CD4-positive, alpha-beta T cell treated with Interleukin-12 subunit alpha and Interleukin-12 subunit beta, for 1 hour (primary cell): ENCODE results near the gene PARP15.

Experiments
- DNase-seq: peaks from one replicate; pipeline ENCODE4 v3.0.0-alpha.2; 2020

Gene PARP15

DNA sequence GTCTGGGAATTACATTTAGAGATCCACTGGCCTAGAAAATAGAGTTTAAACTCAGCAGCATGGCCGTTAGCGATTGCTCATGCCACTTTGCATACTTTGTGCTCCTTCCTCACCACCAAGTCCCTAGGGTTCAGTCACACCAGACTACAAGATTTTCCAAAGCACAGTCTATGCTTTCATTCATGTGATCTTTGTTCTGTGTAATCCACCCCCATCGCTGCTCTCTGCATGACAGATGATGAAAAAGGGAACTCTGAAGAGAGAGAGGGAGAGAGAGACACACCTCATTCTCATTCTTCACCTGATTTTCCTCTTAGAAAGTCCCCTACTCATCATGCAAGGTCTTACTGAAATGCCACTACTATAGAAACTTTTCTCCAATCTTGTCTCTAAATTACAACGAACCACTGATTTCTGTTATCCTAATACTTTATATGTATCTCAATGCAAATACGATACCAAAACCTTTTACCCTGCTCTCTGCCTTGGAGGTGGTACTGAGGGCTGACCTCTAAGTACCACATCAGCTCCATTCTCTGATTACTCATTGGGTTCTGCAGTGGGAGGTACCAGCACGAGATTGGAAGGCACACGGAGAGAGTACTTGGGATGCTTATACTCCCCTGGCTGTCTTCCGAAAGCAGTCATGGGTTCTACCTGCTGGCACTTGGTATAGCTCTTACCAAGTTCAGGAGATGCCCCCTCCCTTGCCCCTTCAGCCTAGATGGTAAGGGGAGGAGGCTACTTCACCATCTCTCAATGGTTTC, 1.1 kb upstream of the PARP15 start:
- DNase-seq: no peak

- no peak for DNase-seq
These were observed 755 bp downstream of the PARP15 start for GRCh38 chr3:122578069-122578740.

DNA sequence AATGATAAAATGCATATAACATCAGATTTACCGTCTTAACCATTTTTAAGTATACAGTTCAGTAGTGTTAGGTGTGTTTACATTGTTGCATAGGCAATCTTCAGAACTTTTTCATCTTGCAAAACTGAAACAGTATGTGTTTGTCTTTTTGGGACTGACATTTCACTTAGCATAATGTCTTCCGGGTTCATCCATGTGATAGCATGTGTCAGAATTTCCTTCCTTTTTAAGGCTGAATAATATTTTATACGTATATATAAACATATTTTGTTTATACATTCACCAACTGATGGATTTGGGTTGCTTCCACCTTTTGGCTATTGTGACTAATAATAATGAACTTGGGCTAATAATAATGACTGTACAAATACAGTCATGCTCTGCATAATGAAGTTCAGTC, 3.0 kb downstream of the PARP15 start:
- no peak for DNase-seq

DNA sequence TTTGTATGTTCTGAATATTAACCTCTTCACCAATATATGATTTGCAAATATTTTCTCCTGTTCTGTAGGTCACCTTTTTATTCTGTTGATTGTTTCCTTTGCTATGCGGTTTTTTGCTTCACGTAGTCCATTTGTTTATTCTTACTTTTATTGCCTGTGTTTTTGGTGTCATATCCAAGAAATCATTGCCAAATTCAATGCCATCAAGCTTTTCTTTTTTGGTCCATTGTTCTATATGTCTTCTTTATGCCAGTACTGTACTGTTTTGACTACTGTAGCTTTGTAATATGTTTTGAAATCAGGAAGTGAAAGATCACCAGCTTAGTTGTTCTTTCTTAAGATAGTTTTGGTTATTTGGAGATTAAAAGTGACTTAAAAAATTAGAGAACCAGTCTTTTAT, 4.2 kb downstream of the PARP15 start:
- DNase-seq: no peak

- no peak for DNase-seq
These were observed 4.9 kb downstream of the PARP15 start for GRCh38 chr3:122582390-122582789.

- DNase-seq: no peak
These were observed 8.6 kb downstream of the PARP15 start for GRCh38 chr3:122586098-122586497.

- no peak for DNase-seq
These were observed 9.5 kb downstream of the PARP15 start for GRCh38 chr3:122586773-122587485.

DNA sequence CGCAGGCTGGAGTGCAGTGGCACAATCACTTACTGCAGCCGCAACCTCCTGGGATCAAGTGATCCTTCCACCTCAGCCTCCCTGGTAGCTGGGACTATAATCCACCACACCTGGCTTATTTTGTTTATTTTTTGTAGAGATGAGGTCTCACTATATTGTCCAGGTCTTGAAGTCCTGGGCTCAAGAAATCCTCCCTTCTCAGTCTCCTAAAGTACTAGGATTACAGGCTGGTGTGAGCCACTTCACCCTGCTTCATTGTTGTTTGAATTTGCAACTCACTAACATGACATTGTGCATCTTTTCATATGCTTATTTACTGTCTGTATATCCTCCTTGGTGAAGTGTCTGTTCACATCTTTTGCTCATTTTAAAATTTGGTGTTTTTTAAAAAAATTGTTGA, 10.1 kb downstream of the PARP15 start:
- no peak for DNase-seq

- DNase-seq: no peak
These were observed 11.8 kb downstream of the PARP15 start for GRCh38 chr3:122589297-122589696.

DNA sequence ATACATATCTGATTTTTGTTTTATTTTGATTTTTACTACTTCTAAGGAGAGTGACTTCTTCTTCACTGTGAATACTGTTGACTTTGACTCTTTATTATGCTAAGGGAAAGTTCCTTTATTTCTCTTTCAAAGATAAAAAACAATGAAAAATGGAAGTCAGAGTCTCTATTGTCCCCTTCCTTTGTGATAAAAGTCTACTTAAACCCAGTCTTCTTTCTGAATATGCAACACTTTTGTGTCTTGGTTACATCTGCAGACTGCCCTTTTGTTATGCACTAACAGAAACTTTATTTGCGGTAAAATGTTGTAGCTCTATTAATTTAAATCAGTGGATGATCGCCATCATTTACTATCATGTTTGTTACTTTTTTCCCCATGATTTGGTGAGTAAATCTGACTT, 13.2 kb downstream of the PARP15 start:
- DNase-seq: no peak

DNA sequence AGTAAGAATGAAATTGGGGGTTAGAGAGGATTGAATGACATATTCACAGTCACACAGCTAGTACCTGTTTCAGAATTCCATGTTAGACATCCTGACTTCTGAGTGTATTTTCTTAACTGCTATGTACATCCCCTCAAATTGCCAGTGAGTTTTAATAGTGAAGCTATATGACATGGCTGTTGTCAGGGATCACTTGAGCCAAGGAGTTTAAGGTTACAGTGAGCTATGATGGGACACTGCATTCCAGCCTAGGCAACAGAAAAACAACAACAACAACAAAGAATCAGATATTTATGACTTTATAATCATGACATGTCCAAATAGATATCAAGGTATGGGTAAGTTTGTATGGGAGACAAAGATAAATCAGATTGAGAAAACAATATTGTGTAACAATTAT, 16.6 kb downstream of the PARP15 start:
- DNase-seq: no peak

GRCh38 chr3:122598151-122598550, 20.7 kb downstream of the PARP15 start:
- no peak for DNase-seq

- DNase-seq: no peak
These were observed 21.1 kb downstream of the PARP15 start for GRCh38 chr3:122598556-122598955.

DNA sequence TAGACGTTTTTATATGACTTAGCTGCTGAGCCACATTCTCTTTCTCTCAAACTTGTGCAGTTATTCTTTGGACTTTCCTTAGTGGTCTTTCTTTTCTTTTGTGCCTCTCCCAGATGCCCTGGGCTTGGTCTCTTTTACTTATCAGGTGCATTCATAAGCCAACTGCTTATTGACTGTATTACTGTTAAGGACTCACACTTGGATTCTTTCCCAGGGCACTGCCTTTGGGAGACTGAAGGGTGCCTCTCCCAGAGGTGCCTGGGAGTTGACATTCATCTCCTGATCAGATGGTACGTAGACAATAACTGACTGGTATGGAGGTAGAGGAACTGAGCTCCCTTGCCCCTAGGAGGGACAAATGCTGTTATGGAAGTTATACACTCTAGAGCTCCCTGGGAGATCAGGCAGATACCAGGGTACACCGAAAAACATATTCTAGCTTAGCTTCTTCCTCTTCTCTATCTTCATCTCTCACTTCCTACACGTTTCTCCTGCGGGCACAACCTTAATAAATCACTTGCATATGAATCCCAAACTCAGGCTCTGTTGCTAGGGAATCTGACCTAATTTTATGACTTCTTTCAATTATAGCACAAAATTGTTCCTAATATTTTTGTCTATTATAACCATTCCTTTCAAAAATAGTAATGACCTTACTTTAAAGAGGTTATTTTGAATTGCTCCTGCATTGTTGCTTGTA, 24.7 kb downstream of the PARP15 start:
- DNase-seq: no peak

DNA sequence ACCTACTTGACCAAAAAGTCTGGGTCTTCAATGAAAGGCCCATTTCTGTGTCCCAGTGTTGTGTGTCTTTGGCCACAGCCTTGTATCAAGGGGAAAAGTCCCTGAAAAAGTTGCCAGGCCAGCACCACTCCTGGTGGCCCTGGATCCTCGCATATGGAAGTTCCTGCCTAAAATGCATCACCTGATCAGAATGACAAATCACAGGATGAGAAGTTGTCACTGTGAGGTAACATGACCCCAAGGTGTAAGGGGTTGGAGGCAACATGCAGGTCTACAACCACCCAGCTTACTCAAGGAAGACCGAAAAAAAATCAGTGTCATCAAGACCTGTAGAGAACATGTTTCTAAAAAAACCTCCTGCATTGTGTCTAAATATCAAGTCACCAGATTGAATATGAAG, 25.6 kb downstream of the PARP15 start:
- DNase-seq: no peak

DNA sequence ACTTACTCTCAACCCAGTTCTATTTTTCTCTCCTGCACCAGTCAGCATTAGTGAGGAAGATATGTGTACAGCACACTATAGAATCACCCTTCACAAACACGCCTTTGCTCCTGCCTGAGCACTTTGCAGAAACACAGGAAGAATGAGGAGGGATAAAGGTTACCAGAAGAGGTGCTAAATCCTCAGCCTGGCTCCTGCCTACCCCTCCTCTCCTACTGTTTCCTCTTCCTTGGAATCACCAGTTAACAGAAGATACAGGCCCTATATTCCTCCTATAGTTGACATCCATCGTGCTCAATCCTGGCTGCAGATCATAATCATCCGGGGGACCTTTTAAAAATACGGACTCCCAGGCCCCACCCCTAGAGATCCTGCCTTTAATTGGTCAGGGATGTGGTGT, 28.9 kb downstream of the PARP15 start:
- DNase-seq: no peak

DNA sequence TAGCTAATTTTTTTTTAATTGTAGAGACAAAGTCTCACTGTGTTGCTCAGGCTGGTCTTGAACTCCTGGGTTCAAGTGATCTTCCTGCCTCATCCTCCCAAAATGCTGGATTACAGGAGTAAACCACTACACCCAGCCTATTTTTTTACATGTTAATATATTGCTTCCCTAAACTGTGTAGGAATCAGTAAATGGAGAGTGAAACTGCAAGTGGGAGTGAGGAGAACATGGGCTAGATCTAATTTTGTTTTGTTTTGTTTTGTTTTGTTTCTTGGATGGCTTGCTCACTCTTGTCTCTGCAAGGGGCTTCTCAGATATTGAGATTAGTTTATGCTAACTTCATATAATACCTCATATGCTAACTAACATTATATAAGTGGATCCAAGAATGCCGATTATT, 31.5 kb downstream of the PARP15 start:
- DNase-seq: no peak

DNA sequence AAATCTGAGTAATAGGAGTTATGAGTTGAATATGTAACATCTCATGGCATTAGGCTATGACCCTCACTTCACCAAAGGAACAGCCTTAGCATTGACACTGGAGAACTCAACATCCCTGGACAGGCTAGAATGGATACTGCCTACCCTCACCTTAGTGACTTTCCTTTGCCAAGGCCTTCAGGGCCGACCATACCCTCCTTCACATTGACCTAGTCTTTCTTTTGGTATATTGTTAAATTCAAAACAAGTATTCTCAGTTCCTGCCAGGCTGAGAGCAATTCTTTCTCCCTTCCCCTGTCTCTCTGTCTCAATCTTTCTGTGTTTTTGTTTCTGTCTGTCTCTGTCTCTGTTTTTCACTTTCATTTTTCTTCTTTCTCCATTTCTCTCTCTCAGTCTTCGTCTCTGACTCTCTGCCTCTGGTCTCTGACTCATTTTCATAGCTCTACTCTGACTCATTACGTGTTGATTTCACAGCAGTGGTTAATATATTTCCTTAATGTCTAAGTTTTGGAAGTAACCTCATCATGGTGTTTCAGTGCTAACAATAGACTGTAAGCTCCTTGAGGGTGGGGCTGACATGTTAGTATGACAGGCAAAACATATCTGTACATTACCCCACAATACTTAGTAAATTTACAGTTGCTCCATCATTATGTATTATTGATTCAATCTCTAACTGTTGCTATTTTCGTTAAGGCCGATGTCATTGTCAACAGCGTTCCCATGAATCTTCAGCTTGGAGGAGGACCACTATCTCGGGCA, 32.5 kb downstream of the PARP15 start:
- peak; percentile 13 for DNase-seq

DNA sequence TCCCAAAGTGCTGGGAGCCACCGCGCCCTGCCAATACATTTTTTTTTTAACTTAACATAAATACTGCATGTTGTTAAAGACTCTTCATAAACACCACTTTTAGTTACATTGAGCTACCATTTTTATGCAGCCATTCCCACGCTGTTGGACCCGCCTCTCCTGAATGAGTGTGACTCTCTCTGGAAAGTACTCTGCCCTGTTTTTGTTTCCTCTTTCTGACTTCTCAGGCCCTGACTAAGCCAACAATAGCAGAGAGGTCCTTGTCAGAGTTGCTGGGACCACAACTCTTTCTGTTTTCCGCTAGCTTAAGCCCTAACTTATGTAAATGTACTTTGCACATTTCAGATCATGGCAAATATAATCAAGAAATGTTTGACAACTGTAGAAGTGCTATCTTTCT, 35.2 kb downstream of the PARP15 start:
- DNase-seq: no peak

DNA sequence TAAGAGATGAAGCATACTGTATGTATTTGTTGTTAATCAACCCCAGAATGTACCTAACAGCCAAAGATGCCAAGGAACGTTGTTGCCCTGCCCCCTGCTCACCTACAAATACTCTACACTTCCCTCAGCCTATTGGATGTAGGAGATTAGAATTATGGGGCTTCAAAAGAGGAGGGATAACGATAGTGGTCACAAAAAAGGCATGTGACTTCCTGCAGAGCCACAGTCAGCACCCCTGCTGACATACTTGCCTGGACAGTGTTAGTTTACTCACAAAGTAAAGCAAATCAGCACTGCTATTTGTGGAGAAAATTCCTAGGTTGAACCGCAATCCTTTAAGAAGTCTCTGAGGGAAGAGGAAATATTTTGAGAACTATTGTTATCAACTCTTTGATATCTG, 37.9 kb downstream of the PARP15 start:
- DNase-seq: no peak

- DNase-seq: no peak
These were observed 41.2 kb downstream of the PARP15 start for GRCh38 chr3:122618614-122619013.

DNA sequence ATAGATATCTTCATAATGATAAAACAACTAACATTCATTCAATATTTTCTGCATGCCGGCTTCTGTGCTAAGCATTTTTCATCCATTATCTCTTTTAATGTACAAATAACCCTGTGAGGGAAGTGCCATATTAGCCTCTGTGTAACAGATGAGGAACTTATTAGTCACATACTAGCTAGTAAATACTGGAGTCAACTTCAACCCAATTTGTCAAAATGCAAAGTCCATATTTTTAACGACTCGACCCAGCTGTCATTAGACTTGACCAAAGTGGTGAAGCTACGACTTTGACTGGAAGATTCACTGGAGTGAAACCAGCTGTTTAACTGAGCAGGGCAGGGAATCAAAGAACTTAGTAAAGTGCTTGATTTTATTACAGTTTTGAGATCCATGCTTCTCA, 41.6 kb downstream of the PARP15 start:
- no peak for DNase-seq

- no peak for DNase-seq
These were observed 42.9 kb downstream of the PARP15 start for GRCh38 chr3:122620399-122620798.
